ENCODE results near the gene TVP23C. TPM values are rescaled to one million over a fixed set of nuclear protein-coding genes. Genes with fewer than 3 reads are reported as not detected.

The TVP23C gene
- total and polyA plus RNA-seq, 2 donors (not counting 3 experiments of a cell fraction or from before 2014, with no cell fraction given), result 6.4 to 36.3 TPM

DNA sequence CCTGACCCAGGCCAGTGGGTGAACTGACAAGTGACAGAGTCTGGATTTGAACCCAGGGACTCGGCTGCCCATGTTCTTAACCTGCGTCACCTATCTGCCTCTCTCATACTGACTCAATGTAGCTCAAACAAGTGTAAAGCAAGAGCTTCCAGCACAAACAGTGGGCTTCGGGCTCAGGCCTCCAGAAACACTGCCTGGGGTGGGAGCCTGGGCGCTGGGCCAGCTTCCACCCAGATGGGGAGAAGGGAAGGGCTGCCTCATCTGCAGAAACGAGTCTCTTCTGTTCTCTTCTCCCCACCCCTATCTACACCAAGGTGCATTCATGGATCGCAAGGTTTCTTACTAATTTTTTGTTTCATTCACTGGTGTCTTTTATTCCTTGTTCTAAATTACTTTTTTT lies 97.2 kb downstream of the TVP23C start:
- TF ChIP-seq JUN (IDR thresholded peaks at IDR 0.05; ENCODE audit: borderline replicate concordance, insufficient read depth, insufficient read length, low read depth) (no peak), POLR2A (IDR thresholded peaks at IDR 0.05; ENCODE audit: low read depth, low read length) (no peak), MYC (IDR thresholded peaks at IDR 0.05; ENCODE audit: low read depth, low read length) (no peak), EZH2 (IDR thresholded peaks at IDR 0.05; ENCODE audit: borderline replicate concordance, low read depth, low read length, severe bottlenecking) (no peak), POLR2AphosphoS5 (IDR thresholded peaks at IDR 0.05; ENCODE audit: insufficient read depth, low read depth, low read length) (no peak), FOS (IDR thresholded peaks at IDR 0.05; ENCODE audit: borderline replicate concordance, insufficient read depth, low read length) (no peak), CTCF (IDR thresholded peaks at IDR 0.05; ENCODE audit: extremely low read depth in 1 of 2, insufficient read depth in 1 of 2, low read depth in 1 of 2, low read length in 2 of 2) (no peak), MAX (IDR thresholded peaks at IDR 0.05; ENCODE audit: insufficient read depth, insufficient read length) (no peak), GATA2 (IDR thresholded peaks at IDR 0.05; ENCODE audit: insufficient read depth, insufficient read length, low read depth, low read length) (no peak)
- ChIA-PET POLR2A (no interaction called here), CTCF (interaction anchor here (1.1 kb wide), 1 partner anchor 37 kb away, joined by 7 read pairs; no protein-coding TSS in a partner anchor)
- peaks cover 13% of the 10 kb centered on the region for H3K4me1 ChIP-seq (ENCODE audit: control insufficient read depth, extremely low read depth, insufficient read depth, low read length)
- no peaks in the 10 kb centered on the region for H3K36me3 ChIP-seq (ENCODE audit: control insufficient read depth in 2 of 2, extremely low read depth in 1 of 2, insufficient read depth in 2 of 2, low read length in 2 of 2)
- DNase-seq (ENCODE audit: low read depth, low spot score) (no peak), FAIRE-seq (no peak)
- no peak overlapping the region for H3K9ac ChIP-seq (replicated peaks; ENCODE audit: extremely low read depth, insufficient read depth, low read length)
- no peaks in the 10 kb centered on the region for H3K27me3 ChIP-seq (ENCODE audit: control insufficient read depth in 2 of 2, insufficient read depth in 2 of 2, low read length in 2 of 2)
- H3K27ac ChIP-seq (ENCODE audit: insufficient read depth, low read depth, low read length), result no peak overlapping the region
- no peaks in the 10 kb centered on the region for H3K9me3 ChIP-seq (replicated peaks; ENCODE audit: control insufficient read depth, insufficient read depth, low read length)
- dilution Hi-C loops (cut with MboI; ENCODE audit: extremely low pct_ligation_motif_present, low sequenced_read_pairs) (no loop called here), intact Hi-C loops (cut with micrococcal nuclease) (no loop called here)
- no peak overlapping the region for H3K4me2 ChIP-seq (ENCODE audit: insufficient read depth, low read length)
- BruUV-seq (replicated peaks), result no TSS peak
- H3K4me3 ChIP-seq (replicated peaks in 1 of 3; ENCODE audit: insufficient read depth in 1 of 3, low read depth in 1 of 3, low read length in 3 of 3), result no peak overlapping the region
- H4K20me1 ChIP-seq (replicated peaks; ENCODE audit: control insufficient read depth, extremely low read depth, insufficient read depth, low read length), result no peaks in the 10 kb centered on the region
- H3K79me2 ChIP-seq (ENCODE audit: control insufficient read depth, insufficient read depth, low read length), result no peaks in the 10 kb centered on the region
- H3K9me1 ChIP-seq (replicated peaks; ENCODE audit: control insufficient read depth, extremely low read depth, insufficient read depth, low read length), result no peaks in the 10 kb centered on the region
- H2AFZ ChIP-seq (ENCODE audit: low read depth, low read length), result no peak overlapping the region

All from endothelial cell of umbilical vein (primary cell).